ENCODE measurements around the gene SNX8.

SNX8 gene

DNA sequence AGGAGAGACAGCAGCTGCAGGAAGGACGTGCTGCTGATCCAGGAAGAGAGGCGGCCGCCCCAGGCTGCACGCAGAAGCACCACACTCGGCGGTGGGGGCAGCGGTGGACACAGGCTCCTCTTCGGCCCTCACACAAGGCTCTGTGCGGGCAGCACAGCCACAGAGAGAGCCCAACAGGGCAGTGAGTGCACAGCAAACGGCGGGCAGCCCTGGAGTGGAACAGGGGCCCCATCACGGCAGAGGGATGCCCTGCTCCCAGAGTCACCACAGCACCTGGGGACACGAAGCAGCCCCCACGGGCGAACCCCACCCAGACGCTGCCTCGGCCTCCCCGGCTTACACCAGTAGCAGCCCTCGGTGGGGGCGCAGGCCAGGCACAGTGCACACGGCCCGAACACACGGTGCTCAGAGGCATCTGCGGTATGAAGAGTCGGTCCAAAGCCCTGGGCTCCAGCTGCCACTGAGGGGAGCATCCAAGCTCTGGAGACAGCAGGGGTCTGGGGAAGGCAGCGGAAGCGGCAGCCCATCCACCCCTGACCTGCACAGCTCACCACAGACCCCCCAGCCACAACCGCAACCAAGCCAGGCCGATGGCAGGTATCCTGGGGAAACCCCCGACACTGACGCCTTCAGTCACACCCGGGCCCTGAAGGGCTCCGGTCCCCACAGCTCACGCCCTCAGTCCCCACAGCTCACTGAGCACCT is 55.4 kb downstream of the SNX8 start:
- DNase-seq, result no peak

GRCh38 chr7:2257651-2258050 is 56.6 kb downstream of the SNX8 start:
- no peak for DNase-seq

- DNase-seq, result no peak
Observed at GRCh38 chr7:2257046-2257551, 57.1 kb downstream of the SNX8 start.

GRCh38 chr7:2256306-2257045 is 57.8 kb downstream of the SNX8 start:
- DNase-seq, result no peak

DNA sequence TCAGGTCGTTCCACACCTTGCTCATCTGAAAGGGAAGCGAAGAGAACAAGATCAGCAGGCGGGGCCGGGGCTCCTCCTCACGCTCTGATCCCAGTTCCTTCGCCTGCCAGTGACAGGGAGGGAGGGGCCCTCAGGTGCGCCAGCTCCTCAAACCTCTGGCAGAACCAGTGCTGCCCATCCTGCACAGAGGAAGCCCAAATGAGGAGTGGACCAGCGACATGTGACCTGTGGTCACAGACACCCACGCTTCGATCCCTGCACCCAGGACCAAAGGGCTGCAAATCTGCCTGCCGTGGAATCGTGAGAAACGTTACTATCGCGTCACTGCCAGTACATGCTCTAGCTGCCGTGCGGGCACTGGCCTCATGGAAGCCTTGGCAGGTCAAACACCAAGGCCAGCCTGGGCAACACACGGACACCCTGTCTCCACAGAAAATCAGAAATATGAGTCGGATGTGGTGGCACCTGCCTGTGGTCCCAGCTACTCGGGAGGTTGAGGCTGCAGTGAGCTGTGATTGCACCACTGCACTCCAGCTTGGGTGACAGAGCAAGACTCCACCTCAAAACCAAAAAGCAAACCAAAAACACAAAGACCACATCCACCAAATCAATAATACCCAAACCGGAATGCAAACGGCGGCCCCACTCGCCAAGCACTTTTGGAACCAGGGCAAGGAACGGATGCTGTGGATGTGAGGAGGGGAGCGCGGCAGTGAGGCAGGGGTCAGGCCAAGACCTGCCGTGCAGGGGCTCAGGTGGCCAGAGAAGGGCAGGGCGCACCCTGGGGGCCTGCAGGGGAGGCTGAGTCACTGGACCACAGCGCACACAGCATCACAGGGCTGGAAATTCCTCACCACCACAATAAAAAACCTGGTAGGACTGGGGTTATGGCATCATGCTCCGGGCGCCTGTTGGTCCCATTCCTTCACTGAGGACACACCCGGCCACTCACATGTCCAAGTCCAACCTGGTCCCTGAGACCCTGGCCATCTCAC is 58.8 kb downstream of the SNX8 start:
- DNase-seq, result no peak

- no peak for DNase-seq
Observed at GRCh38 chr7:2254429-2255144, 59.7 kb downstream of the SNX8 start.

DNA sequence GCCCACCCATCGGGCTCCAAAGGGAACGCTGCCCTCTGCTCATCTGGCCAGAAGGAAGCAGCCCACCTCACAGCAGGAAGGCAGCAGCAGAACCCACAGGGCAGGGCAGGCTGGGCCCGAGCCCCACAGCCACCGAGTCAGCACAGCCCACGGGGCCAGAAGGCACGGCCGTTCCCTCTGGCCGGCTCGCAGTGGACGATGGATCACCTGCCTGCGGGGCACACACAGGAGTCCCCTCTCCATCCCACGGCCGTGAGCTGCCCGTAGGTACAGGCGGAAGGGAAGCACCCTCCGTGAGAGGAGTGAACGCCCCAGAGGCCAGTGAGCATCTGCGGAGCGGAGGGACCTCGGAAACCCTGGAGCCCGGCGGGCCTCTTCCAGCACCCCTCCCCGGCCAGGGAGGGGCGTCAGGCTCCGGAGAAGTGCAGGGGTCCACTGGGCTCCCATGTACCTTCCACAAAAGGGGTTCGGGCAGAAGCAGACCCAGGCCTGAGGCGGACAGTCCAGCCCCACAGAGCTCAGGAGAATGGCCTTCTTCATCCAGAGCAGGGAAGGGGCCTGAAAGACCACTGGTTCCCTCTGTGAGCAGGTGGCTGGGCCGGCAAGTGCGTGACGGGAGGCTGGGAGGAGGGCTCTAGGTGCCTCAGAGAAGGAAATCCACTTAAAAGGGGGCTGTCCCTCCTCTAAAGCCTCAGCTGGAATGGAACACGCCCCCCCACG is 60.6 kb downstream of the SNX8 start:
- no peak for DNase-seq

DNA sequence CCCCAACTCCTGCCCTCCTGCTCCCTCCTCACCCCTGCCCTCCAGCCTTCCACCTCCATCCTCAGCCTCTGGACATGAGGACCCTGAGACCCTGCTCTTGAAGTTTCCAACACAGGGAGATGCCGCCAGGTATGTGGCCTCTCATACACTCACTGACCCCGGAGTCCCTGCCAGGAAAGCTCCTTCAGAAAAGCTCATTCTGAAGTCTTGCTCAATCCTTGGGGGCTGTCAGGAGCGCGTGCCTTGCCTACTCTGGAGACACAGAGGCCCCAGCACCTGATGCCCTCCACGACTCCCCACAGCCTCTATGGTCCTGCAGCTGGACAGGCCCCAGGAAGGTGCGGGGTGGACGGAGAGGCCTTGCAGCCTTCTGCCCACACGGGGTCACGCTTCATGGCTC is 61.2 kb downstream of the SNX8 start:
- DNase-seq, result no peak

DNA sequence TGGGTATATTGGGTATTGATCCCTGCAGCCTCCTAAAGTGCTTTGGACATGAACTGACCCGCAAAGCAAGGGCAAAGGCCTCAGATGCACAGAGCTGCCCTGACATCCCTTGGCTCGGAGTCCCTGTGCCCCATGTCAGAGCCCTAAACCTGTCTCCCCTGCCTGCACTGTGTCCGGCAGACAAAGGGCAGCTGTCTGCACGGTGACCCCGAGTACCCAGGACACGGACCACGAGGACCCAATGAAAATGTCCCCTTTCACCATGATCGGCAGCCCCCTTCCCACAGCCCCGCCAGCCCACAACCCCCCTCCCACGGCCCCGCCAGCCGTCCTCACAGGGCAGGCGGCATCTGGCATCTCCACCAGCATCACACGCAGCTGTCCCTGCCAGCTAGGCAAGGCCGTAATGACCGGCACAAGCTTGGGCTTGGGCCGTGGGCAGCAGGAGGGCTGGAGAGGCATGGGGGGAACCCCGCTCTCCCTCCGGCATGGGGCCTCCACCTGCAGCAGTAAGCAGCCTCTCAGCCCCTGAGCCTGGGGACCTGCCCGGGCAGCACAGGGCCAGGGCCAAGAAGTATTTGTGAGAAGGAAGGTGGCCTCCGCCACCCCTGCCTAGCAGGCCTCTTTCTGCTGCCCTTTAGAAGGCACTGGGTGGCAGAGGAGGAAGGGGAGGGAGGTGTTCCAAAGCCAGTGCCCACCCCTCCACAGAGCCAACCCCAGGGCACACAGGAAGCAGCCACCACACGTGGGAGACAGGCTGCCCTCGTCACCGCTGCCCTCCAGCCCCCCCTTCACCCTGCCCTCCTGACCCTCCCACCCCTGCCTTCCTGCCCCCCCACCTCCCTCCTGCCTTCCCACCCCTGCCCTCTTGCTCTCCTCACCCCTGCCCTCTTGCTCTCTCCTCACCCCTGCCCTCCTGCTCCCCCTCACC is 62.1 kb downstream of the SNX8 start:
- DNase-seq, result no peak

GRCh38 chr7:2251381-2251780 is 62.9 kb downstream of the SNX8 start:
- DNase-seq, result no peak

GRCh38 chr7:2249744-2250323 is 64.4 kb downstream of the SNX8 start:
- DNase-seq, result no peak

DNA sequence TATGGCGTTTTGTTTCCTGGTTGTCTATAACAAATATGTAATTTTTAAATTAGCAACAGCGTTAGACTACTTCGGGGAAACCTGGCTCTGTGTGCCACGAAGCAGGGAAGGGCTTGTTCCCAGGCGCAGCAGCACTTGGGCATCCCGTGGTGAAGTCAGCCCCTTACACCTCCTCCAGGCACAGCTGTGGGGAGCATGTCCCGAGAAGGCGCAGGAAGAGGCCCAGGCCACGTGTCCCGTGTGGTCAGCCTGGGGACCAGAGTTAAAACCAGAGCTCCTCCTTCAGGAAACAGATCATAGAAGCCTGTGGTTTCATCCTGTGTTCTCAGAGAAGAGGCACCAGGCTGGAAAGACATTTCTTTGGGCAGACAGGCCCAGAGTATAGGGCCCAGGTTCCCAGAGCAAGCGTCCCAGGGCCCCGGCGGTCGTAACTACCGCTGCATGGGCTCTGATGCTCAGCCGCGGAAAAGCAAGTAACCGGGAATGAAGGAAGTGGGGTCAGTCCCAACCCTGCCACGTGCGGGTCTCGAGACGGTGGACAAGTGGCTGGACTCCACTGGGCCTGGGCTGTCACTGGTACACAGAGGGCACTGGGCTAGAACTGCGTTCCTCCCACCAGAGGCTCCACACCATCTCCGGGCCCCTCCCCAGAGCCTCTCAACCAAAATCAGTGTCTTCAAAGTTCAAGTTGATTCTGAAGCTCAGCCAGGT is 65.1 kb downstream of the SNX8 start:
- no peak for DNase-seq

DNA sequence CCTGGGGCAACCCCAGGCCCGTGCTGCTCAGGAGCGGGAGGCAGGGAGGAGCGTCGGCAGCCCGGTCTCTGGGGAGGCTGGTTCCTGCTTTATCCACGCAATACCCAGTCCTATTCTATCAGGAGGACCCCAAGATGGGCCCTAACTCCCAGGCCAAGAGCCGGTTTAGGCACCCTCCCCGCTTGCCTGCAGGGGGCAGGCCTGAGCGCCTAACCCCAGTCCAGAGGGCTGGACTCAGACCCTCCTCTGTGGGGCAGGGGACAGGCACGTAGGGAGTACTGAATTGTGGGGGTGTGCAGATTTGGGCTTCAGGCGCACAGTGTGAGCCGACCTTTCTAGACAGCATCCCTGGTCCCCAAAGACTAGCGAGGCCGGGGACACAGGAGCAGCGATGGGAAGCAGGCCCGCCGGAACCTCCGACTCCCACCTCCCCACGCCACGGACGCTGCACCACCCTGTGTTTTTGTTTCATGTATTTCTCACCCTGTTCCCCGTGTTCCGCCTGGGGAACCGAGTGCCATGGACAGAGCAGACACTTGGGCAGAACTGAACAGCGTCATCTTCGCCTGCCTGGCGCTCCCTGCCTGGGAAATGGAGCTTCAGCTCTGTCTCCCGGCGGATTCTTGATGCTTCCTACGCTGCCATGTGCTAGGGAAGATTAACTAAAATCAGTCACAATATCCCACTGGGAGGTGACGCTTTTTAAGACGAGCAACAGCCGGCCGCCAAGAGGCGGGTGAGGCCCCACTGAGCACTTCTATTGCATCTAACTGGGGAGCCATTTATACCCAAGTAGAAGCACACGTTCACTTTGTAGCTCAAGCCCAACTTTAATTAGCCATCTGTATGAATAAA is 66.9 kb downstream of the SNX8 start:
- peak; percentile 16 for DNase-seq

DNA sequence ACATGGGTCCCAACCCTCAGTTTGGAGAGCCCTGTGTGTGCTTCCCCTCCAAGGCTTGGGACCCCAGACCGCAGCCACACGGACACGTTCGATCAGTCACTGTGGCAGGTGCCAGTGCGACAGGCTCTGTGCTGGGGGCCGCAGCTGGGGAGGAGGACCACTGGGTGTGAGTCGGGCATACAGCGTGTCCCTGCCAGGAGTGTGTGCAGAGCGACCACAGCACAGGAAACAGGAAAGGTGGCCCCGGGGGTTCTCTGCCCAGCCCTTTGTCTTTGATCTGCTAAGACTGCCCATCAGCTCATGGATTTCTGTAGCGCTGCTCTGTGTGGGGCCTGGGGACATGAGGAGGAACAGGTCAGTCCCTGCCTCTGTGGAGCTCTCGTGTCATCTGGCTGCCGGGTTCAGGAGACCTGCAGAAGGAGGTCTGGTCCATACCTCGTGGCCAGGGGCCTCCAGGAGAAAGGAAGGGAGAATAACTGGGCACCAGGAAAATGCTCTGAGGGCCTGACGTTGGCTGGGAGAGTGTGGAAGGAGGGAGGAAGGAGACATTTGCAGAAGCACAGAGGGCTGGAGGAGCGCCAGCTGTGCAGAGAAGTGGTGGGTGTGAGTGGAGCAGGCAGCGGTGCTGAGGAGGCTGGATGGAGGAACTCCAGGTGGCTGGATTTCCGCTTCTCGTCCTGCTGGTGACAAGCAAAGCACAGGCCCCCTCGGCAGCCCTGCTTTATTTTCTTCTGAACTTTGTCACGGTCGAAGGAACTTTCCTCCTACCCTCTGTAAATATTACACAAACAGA is 68.2 kb downstream of the SNX8 start:
- DNase-seq, result no peak

GRCh38 chr7:2244404-2244995 is 69.7 kb downstream of the SNX8 start:
- DNase-seq, result no peak

DNA sequence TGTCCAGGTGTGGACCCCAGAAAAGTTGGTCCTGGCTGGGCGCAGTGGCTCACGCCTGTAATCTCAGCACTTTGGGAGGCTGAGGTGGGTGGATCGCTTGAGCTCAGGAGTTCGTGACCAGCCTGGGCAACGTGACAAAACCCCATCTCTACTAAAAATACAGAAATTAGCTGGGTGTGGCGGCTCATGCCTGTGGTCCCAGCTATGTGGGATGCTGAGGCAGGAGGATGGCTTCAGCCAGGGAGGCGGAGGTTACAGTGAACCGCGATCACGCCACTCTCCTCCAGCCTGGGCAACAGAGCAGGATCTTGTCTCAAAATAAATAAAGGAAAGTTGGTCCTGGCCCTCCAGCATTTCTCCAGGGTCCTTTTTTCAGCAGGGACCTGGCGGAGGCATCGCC is 70.8 kb downstream of the SNX8 start:
- DNase-seq, result no peak
